Epithelial cell of esophagus (primary cell): Measurements from ENCODE around the gene XPC.
A peak's percentile ranks its signal among the peaks of the same experiment; 100 is the strongest.

Experiments
- DNase-seq: peaks from one replicate; pipeline ENCODE4 v3.0.0; 2010; ENCODE audit warnings: low read depth
- H3K4me3 ChIP-seq: 2 replicates; pipeline ENCODE4 v1.5.1; 2011; ENCODE audit warnings: mild to moderate bottlenecking, low read length, control low read depth
- TF ChIP-seq, protein P1 (sequence below): IDR thresholded peaks from 2 replicates; pipeline ENCODE4 v1.5.1; 2011; ENCODE audit warnings: low read depth, mild to moderate bottlenecking, low read length, control low read depth, inconsistent platforms; ENCODE audit not compliant: insufficient read depth; ENCODE audit errors: missing control alignments

Gene XPC

GRCh38 chr3:14135581-14135980, 42.8 kb downstream of the XPC start:
- H3K4me3 ChIP-seq, result no peak overlapping the region
- DNase-seq, result no peak
- TF ChIP-seq, protein P1, sequence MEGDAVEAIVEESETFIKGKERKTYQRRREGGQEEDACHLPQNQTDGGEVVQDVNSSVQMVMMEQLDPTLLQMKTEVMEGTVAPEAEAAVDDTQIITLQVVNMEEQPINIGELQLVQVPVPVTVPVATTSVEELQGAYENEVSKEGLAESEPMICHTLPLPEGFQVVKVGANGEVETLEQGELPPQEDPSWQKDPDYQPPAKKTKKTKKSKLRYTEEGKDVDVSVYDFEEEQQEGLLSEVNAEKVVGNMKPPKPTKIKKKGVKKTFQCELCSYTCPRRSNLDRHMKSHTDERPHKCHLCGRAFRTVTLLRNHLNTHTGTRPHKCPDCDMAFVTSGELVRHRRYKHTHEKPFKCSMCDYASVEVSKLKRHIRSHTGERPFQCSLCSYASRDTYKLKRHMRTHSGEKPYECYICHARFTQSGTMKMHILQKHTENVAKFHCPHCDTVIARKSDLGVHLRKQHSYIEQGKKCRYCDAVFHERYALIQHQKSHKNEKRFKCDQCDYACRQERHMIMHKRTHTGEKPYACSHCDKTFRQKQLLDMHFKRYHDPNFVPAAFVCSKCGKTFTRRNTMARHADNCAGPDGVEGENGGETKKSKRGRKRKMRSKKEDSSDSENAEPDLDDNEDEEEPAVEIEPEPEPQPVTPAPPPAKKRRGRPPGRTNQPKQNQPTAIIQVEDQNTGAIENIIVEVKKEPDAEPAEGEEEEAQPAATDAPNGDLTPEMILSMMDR, result no peak

GRCh38 chr3:14134291-14134690, 44.1 kb downstream of the XPC start:
- TF ChIP-seq, protein P1, result no peak
- H3K4me3 ChIP-seq, result no peak overlapping the region
- DNase-seq, result no peak

DNA sequence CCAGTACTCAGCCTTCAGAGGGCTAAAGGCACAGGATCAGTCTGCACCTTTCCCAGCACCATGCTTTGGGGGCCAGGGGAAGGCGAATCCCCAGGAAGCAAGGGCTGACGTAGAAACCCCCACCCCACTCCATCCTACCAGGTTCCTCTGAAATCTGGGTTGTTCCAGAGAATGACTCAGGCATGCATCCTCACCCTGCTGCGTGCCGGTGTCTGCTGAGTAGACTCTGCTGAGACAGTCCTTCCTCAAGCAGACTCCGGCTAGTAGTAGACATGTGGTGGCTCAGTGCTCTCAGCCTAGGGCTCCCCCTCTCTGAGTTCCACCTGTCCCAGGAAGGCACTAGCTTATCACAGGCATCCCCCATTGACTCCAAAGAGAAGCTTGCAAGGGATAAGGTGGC, 44.5 kb downstream of the XPC start:
- TF ChIP-seq, protein P1, result no peak
- H3K4me3 ChIP-seq, result no peak overlapping the region
- DNase-seq, result peak; percentile 25

- H3K4me3 ChIP-seq, result no peak overlapping the region
- TF ChIP-seq, protein P1, result no peak
- DNase-seq, result no peak
Observed at GRCh38 chr3:14133188-14133800, 45.1 kb downstream of the XPC start.

GRCh38 chr3:14132689-14133088, 45.7 kb downstream of the XPC start:
- TF ChIP-seq, protein P1, result no peak
- DNase-seq, result no peak

DNA sequence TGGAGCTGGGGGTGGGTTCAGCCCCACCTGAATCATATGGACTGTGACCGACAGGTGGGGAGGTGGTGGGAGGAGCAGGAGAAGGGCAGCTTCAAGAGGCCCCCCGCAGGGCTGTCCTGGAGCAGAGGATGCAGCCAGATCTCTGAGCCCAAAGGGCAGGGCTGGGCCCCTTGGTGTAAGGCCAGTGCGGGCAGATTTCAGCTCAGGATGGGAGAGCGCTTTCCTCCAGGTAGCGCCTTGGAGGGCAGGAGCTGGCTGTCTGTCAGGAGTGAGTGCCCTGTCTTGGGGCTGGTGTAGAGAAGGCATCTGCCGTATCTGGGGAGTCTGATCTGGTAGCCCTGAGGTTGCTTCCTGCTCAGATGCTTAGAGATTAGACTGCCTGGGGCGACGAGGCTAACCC, 46.3 kb downstream of the XPC start:
- TF ChIP-seq, protein P1, result no peak

More at GRCh38 chr3:14132689-14133088, 45.7 kb downstream of the XPC start:
- no peak overlapping the region for H3K4me3 ChIP-seq

DNA sequence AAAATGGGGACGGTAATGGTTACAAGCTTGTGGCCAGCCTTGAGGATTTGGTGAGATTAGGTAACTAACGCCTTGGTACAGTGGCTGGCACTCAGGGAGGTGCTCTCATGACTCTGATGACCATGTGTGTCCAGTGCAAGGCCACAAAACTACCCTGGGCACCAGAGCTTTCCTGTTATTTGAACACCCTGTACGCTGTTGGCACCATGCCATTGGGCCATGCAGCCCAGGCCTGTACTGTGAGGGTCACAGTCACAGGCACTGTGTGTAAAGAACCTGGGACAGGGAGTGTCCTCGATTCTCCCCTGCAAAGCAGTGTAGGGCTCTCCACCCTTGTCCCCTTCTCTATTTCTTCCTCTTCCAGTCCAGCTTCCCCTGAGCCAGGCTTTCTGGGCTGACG, 47.3 kb downstream of the XPC start:
- no peak for DNase-seq
- TF ChIP-seq, protein P1, result no peak
- no peak overlapping the region for H3K4me3 ChIP-seq

More for the DNA sequence above, 46.3 kb downstream of the XPC start:
- no peak for DNase-seq
- H3K4me3 ChIP-seq, result no peak overlapping the region
